ENCODE measurements around the gene GSTT2B. TPM values are rescaled to one million over a fixed set of nuclear protein-coding genes. Genes with fewer than 3 reads are reported as not detected.
"Not testable (repeated sequence)": the region's sequence is repeated elsewhere in the genome, so short reads cannot be mapped to it uniquely, and the experiment has no call there.

Gene GSTT2B
- polyA plus RNA-seq, 3 donors = 6.2 to 12.9 (median 10.0) TPM

GRCh38 chr22:23911318-23911980 lies 49.5 kb downstream of the GSTT2B start:
- no peak overlapping the region for H3K27ac ChIP-seq (ENCODE audit: low read depth, low read length)
- WGBS, 3 donors = 88 to 92% (median 90%) methylated on average over 12 of the region's 12 CpGs

DNA sequence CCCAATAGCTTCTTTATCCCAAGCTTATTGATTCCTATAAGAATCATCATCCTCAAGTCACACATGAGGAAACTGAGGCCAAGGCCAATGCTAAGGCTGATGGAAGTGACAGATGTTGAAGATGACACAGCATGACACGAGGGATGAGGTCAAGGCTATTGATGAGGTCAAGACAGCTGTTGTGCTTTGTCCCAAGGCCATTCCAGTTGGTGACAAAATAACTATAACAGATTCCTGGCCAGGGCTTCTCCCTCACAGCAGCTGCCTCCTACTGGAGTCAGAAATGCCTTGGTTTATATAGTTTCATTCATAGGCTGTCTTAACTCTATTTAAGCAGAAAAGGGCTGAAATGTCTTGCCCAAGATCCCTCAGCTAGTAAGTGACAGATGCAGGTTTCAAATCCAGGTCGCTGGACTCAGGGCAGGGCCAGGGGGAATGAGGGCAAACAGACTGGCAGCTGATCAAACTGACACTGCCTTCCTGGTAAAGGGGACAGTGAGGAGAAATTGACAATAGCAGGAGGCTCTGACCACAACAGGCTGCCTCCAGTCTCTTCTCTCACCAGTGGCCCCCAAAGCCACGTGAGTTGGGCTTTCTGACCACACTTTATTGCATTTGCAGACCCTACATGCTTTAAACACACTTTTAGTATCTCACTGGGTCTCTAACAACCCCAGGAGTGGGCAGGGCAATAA lies 50.4 kb downstream of the GSTT2B start:
- no peak overlapping the region for H3K27ac ChIP-seq (ENCODE audit: low read depth, low read length)
- 68 to 93% (median 88%) methylated on average over 3 of the region's 3 CpGs for WGBS, 3 donors

- H3K27ac ChIP-seq (ENCODE audit: low read depth, low read length) = no peak overlapping the region
- WGBS, 3 donors = 47 to 54% (median 52%) methylated on average over 6 of the region's 6 CpGs
Observed at GRCh38 chr22:23909296-23909898, 51.6 kb downstream of the GSTT2B start.

DNA sequence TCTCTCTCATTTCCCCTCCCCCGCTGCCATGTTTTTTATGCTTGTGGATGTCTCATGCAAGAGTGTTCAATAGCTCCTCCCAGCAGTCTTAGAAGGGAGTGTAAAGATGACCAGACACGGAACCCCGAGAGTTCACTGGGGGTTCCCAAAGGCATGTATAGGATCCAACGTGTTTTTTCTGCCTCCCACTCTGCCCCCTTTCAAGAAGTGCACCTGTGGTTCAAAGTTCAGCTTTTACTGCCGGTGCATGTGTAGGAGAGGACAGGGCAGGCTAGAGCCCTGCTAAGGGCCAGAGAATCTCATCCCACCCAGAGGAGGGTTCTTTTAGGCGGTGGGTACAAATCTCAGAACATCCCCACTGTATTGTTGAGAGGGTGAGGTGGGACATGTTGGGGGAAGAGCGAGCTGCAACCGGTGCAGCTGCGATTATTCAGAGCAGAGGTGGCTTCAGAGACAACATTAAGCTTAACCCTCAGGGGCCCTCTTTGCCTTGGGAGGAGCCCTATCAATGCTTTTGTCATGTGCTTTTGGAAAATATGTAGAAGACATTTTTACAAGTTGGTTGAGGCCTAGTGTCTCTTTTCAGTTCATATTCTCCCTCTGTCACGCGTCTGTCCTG lies 52.3 kb downstream of the GSTT2B start:
- 63 to 74% (median 74%) methylated on average over 11 of the region's 11 CpGs for WGBS, 3 donors
- H3K27ac ChIP-seq (ENCODE audit: low read depth, low read length) = no peak overlapping the region

DNA sequence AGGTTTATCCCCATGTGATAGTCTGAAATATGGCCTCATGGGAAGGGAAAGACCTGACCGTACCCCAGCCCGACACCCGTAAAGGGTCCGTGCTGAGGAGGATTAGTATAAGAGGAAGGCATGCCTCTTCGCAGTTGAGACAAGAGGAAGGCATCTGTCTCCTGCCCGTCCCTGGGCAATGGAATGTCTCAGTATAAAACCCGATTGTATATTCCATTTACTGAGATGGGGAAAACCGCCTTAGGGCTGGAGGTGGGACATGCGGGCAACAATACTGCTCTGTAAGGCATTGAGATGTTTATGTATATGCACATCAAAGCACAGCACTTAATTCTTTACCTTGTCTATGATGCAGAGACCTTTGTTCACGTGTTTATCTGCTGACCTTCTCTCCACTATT lies 53.6 kb downstream of the GSTT2B start:
- H3K27ac ChIP-seq (ENCODE audit: low read depth, low read length) = not testable (repeated sequence)
- WGBS, 3 donors = 57 to 73% (median 71%) methylated on average over 10 of the region's 10 CpGs

Other genes with a start within 250 kb of the GSTT2B start
- gene ZNF70, start 210.1 kb downstream of the GSTT2B start, polyA plus RNA-seq = 1 to 10 TPM in 2 of 3 donors, under 1 TPM in 1; 0.71 to 1.3 (median 1.0) TPM
- gene VPREB3, start 206.8 kb downstream of the GSTT2B start, polyA plus RNA-seq = 1 to 10 TPM in 1 of 3 donors, under 1 TPM in 1, not detected in 1; 0.87 to 1.1 TPM
- under 1 TPM in 1 of 3 donors, not detected in 2; 0.12 TPM for gene C22orf15, start 198.2 kb downstream of the GSTT2B start, polyA plus RNA-seq
- 100 to 1,000 TPM in 2 of 3 donors, 10 to 100 TPM in 1; 75.1 to 432 (median 284) TPM for gene CHCHD10, start 193.2 kb downstream of the GSTT2B start, polyA plus RNA-seq
- gene MMP11, start 188.3 kb downstream of the GSTT2B start, polyA plus RNA-seq = 1 to 10 TPM in 2 of 3 donors, under 1 TPM in 1; 0.66 to 1.9 (median 1.6) TPM
- 10 to 100 TPM; 33.5 to 50.1 (median 38.6) TPM for gene SMARCB1, start 174.2 kb downstream of the GSTT2B start, polyA plus RNA-seq
- 10 to 100 TPM in 1 of 3 donors, 1 to 10 TPM in 1, under 1 TPM in 1; 0.79 to 26.4 (median 1.9) TPM for gene DERL3, start 122.2 kb downstream of the GSTT2B start, polyA plus RNA-seq
- gene SLC2A11, start 103.3 kb downstream of the GSTT2B start, polyA plus RNA-seq = 10 to 100 TPM in 2 of 3 donors, 1 to 10 TPM in 1; 6.2 to 12.3 (median 10.3) TPM
- gene MIF, start 66.8 kb downstream of the GSTT2B start, polyA plus RNA-seq = 100 to 1,000 TPM; 327 to 436 (median 380) TPM
- gene DDTL, start 5.7 kb upstream of the GSTT2B start, polyA plus RNA-seq = 10 to 100 TPM in 1 of 3 donors, 1 to 10 TPM in 2; 1.8 to 10.6 (median 3.1) TPM
- gene DDT, start 13.2 kb upstream of the GSTT2B start, polyA plus RNA-seq = 100 to 1,000 TPM; 237 to 642 (median 528) TPM
- gene GSTT2, start 18.9 kb upstream of the GSTT2B start, polyA plus RNA-seq = 1 to 10 TPM in 1 of 3 donors, under 1 TPM in 1, not detected in 1; 0.28 to 2.7 TPM
- not detected for gene GSTT4, start 44.3 kb upstream of the GSTT2B start, polyA plus RNA-seq
- 10 to 100 TPM; 11.2 to 21.0 (median 14.2) TPM for gene CABIN1, start 50.1 kb upstream of the GSTT2B start, polyA plus RNA-seq
- gene SUSD2, start 220.3 kb upstream of the GSTT2B start, polyA plus RNA-seq = 1 to 10 TPM in 2 of 3 donors, under 1 TPM in 1; 0.77 to 9.3 (median 6.3) TPM